GM19452 (cell line): ENCODE results near the gene SELENOK.

Experiments
- ATAC-seq: cut with Tn5 transposase; IDR thresholded peaks from one replicate; pipeline ENCODE4 v1.9.1; 2021; ENCODE audit not compliant: unreplicated experiment

SELENOK gene

DNA sequence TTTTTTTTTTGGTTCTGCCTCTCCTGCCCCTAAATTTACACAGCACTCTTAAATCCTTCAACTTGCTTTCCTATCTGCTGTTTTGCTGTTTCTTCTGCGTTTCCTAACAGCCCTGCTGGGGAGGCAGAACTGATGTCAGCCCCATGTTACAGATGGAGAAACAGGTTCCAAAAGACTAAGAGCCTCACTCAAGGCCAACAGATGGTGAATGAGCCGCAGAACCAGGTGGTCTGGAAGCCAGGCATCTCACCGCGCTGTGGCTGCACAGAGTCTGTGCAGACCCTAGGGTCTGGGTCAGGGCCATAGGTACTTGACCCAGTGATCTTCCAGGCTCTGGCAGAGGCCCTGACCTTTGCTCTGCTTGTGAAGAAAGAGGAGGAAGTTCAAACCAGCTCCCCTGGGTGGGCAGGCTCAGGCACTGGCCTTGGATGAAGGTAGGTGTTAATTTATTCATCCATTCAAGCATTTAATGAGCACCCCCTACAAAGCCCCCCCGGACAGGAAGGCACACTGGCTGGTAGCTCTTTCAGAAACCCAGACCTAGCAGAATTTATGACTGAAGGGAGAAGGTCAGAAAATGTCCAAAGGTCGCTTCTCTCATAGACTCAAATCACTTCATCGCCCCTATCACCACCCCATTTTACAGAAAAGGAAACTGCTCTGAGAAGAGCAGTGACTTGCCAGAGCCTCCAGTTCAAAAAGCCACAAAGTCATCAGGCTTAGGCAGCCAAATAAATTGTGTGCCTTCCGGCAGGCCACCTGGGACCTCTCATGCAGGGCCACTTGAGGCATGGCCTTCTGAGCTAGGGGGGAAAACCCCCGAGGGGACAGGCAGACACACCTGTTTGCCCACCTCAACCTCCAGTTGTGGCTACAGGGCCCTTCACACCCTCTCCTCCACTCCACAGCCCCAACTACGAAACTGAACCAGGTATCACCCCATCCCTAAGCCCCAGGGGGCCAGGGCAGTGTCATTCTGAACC is 48.2 kb downstream of the SELENOK start:
- peak; percentile 45 for ATAC-seq

DNA sequence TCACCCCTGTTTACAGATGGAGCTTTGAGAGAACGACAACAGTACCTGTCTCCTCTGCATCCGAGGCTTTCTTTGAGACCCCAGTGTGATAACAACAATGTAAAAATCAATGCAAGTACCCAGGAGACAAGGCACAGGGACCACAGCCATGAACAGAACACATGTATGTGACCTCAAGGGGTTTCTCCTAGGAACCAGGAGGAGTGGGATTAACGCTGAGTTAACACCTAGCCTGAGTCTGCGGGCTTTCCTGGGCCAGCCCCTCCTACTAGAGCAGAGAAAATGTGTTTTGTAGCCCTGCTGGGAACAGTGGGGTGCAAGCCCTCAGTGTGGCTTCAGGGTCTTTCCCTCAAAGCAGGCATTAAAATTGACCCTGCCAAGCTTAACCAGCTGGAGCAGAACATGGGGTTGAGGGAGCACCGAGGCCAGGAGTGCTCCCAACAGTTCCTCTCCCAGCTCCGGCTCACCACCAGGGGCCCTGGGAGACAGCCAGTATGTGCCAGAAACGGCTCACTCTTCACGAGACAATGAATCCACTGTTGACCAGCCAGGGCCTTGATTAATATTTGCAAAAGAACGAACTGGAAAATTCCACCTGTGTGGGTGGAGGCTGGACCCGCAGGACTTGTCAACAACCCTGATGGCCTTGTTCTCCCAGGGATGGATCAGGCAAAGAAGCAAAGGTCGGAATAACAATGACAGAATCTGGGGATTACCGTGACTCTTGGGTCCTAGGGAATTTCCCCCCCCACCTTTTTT is 49.0 kb downstream of the SELENOK start:
- ATAC-seq, result no peak

DNA sequence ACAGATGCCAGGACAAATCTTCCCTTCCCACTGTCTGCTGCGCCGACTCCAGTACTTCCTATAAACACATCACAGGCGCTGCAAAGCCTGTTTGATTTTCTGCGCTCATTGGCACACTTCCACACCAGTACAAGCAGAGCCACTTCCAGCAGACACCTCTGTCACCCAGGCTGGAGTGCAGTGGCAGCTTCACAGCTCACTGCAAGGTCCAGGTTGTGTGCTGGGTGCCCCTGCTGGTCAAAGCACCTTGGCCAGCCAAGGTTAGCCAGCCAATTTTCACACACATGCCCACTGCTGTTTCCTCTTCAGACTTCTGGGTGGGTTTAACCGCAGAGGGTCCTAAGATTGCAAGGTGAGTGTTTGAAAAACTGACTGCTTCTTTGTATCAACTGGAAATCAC is 50.4 kb downstream of the SELENOK start:
- no peak for ATAC-seq

DNA sequence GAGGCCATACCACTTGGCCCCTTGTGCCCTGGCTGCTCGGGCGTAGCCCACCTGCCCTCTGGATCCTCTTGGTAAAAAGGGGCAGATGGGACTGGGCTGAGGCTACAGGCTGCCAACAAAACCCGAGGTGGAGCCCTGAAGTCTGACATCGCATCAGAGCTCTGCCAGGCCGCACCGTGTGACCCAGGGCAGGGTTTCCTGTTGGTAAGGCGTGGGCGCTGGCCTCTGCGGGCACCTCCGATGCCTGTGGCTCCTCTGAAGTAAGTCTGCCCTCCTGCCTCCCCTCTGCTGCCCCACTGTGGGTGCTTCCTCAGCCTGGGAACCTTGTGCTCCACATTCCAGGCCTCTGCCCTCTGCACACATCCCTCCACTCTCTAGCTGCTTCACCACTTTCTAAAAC is 54.3 kb downstream of the SELENOK start:
- no peak for ATAC-seq

DNA sequence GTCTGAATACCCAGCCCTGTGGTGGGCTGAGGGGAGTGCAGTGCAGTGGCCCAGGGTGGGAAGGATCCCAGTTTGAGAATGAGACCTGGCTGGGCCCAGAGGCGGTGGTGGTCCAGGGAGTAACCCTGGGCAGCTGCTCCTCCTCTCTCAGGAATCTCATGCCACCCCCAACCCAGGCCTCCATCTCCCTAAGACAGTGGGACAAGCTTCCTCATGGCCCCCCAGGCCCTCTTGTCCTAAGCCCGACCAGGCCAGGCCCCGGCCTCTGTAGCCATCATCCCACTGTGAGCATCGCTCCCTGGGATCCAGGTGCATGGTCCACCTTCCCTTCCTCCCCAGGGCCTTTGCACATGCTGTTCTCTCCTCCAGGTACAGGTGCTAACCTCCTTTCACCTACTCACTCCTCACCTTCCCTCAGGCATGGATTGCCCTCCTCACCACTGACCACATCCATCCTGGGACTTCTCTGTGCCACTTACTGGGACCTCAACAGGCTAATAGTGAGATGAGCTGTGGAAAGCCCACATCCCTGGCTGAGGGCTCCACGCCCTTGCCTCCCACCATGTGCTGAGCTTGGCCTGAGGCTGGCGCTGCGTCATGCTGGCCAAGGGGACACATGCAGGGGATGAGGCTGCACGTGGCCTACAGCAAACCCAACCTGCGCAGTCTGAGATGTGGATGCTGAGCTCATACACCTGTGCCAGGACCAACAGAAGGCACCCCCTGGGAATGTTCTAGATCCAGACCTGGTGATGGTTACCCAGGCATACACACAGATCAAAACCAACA is 55.4 kb downstream of the SELENOK start:
- no peak for ATAC-seq

DNA sequence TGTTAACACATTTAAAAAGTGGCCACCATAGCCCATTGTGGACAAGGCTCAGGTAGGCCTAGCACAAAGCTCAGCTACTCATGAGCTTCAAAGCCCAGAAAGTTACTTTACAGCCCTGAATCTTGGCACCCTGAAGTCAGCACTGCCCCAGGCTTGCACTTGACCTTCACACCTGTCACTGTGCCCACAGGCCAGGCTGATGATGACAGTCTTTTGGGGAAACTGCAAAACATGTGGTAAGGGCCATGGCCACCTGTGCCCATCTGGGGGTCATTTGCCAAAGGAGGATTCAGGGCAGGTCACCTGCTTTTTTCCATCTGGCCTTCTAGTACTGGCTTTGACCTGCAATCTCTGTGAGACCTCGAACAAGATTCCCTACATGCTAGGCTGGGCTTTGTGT is 56.4 kb downstream of the SELENOK start:
- ATAC-seq, result no peak

DNA sequence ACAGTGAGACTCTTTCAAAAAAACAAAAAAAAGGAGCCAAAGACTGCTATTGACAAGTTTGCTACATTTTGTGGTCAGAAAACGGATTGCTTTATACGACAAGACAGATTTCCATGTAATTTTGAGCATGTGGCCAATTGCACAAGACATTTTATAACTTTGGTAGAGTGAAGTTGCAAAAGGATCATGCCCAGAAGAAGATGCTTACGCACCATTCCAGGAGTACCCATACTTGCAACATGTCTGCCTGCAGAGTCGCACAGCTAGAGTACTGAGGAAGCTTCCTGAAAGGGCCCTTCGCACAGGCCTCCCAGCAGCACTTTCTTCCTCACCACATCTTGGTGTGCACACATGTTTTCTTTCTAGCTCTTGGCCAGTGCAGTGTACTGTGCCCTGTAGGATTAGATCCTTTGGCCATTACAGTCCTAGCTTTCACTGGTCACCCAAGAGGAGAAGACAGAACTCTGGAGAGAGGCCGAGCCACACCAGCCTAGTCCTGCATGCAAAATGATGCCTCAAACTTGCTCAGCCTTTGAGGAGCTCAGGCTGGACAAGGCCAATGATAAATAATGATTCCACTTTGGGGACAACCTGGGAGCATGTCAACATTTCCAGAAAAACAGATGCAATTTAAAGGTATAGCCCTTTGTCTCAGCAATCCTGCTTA is 57.1 kb downstream of the SELENOK start:
- ATAC-seq, result no peak
